Upper lobe of left lung (tissue), 6 donors: ENCODE measurements around the gene IBA57. TPM values are rescaled to one million over a fixed set of nuclear protein-coding genes. Genes with fewer than 3 reads are reported as not detected.
"Not testable (repeated sequence)": the region's sequence is repeated elsewhere in the genome, so short reads cannot be mapped to it uniquely, and the experiment has no call there.

ENCODE experiments used
- ATAC-seq, 2 donors: fragments of 200-7000 bp; cut with Tn5 transposase; one replicate each; pipeline ENCODE4 v1.9.1; 2022; ENCODE audit warnings: mild to moderate bottlenecking in 2 of 2, moderate library complexity in 2 of 2; ENCODE audit not compliant: low FRiP score in 2 of 2
- DNase-seq, 2 donors: peaks; one replicate each; pipeline ENCODE4 v3.0.0-alpha.2; 2019 to 2020
- H3K27ac ChIP-seq, 4 donors: fragments of 200-600 bp; sonication (generic); one replicate each; pipeline ENCODE4 v1.5.1; 2016 to 2019
- H3K27me3 ChIP-seq, 4 donors: fragments of 200-600 bp; sonication (generic); one replicate each; pipeline ENCODE4 v1.5.1; 2017 to 2019
- H3K36me3 ChIP-seq, 4 donors: fragments of 200-600 bp; sonication (generic); one replicate each; pipeline ENCODE4 v1.5.1; 2016 to 2019
- H3K4me1 ChIP-seq, 4 donors: fragments of 200-600 bp; sonication (generic); one replicate each; pipeline ENCODE4 v1.5.1; 2018 to 2019
- H3K4me3 ChIP-seq, 4 donors: fragments of 200-600 bp; sonication (generic); one replicate each; pipeline ENCODE4 v1.5.1; 2017 to 2019; ENCODE audit warnings: mild to moderate bottlenecking in 2 of 4, moderate library complexity in 1 of 4
- H3K9me3 ChIP-seq, 4 donors: fragments of 200-600 bp; sonication (generic); one replicate each; pipeline ENCODE4 v1.5.1; 2018 to 2019
- CTCF ChIP-seq, 6 experiments: fragments of 450-650 bp in 4 of 6; fragments of 200-600 bp in 2 of 6; sonication (generic) in 2 of 6; IDR thresholded peaks; one replicate each; pipeline ENCODE4 v1.5.1; 2016 to 2019; ENCODE audit warnings: antibody characterized with exemption in 6 of 6
- EP300 ChIP-seq, 4 donors: sonication (generic); formaldehyde crosslinking; IDR thresholded peaks; one replicate each; pipeline ENCODE4 v1.5.1; 2017; ENCODE audit warnings: antibody characterized with exemption in 4 of 4, control low read depth in 2 of 4
- POLR2A ChIP-seq, 4 donors: fragments of 450-650 bp; IDR thresholded peaks; one replicate each; pipeline ENCODE4 v1.5.1; 2016 to 2017; ENCODE audit warnings: antibody characterized with exemption in 4 of 4, mild to moderate bottlenecking in 2 of 4
- POLR2AphosphoS5 ChIP-seq, 2 donors: sonication (generic); formaldehyde crosslinking; IDR thresholded peaks; one replicate each; pipeline ENCODE4 v1.5.1; 2017; ENCODE audit warnings: antibody characterized with exemption in 2 of 2
- WGBS, 2 donors: methylation state at CpG; one replicate each; pipeline ENCODE4 v1.1.5; 2017 to 2018; 5-methylcytosine and 5-hydroxymethylcytosine counted together
- total RNA-seq, 6 donors: library from RNA; depleted of rRNA in 4 of 6; stranded (reverse); fragments of >200 nt in 4 of 6; gene quantifications; one replicate each; pipeline versions ENCODE4 v1.1.0 to v1.2.1, GENCODE V29; 2016 to 2021
- donor health status: DM: no; HTN: no; CAD: no; lungs with moderate emphysema.
- donor health status: DM: no; HTN: yes; CAD: no; lungs with severe emphysema.

Gene IBA57
- total RNA-seq, 6 donors from 2014 or later = 6.1 to 19.3 (median 13.9) TPM

GRCh38 chr1:228219962-228220780 lies 54.6 kb downstream of the IBA57 start:
- peaks cover 4 to 13% (median 9%) of the 10 kb centered on the region in 4 donors for H3K9me3 ChIP-seq
- no peak overlapping the region for H3K4me3 ChIP-seq
- 93% methylated on average over 21 to 28 of the region's 28 CpGs for WGBS, 2 donors
- H3K4me1 ChIP-seq = no peaks in the 10 kb centered on the region
- DNase-seq (peak in 1 of 2 donors; percentile 43), ATAC-seq (no peak)
- H3K27ac ChIP-seq = no peak overlapping the region
- H3K27me3 ChIP-seq = no peaks in the 10 kb centered on the region
- TF ChIP-seq POLR2A (IDR thresholded peaks at IDR 0.05) (no peak), EP300 (IDR thresholded peaks at IDR 0.05) (no peak), POLR2AphosphoS5 (IDR thresholded peaks at IDR 0.05) (no peak), CTCF (IDR thresholded peaks at IDR 0.05) (no peak)
- H3K36me3 ChIP-seq = peaks cover 0 to 56% (median 38%) of the 10 kb centered on the region in 4 donors

- not testable (repeated sequence) for ATAC-seq, H3K4me3 ChIP-seq, H3K27ac ChIP-seq, DNase-seq, H3K27me3 ChIP-seq, H3K4me1 ChIP-seq
- Histone ChIP-seq H3K36me3 (peaks cover 0 to 62% (median 46%) of the 10 kb centered on the region in 4 donors), H3K9me3 (peaks cover 4 to 17% (median 12%) of the 10 kb centered on the region in 4 donors)
- 91 to 95% methylated on average over 9 of the region's 9 CpGs for WGBS, 2 donors
Observed at GRCh38 chr1:228221097-228221496, 55.5 kb downstream of the IBA57 start.

- H3K4me1 ChIP-seq = peaks cover 0 to 6% (median 0%) of the 10 kb centered on the region in 4 donors
- no peak for DNase-seq
- TF ChIP-seq CTCF (IDR thresholded peaks at IDR 0.05) (no peak), POLR2AphosphoS5 (IDR thresholded peaks at IDR 0.05) (no peak), EP300 (IDR thresholded peaks at IDR 0.05) (no peak), POLR2A (IDR thresholded peaks at IDR 0.05) (no peak)
- no peak overlapping the region for H3K4me3 ChIP-seq
- no peak overlapping the region for H3K27ac ChIP-seq
- no peaks in the 10 kb centered on the region for H3K27me3 ChIP-seq
- peaks cover 0 to 54% (median 43%) of the 10 kb centered on the region in 4 donors for H3K36me3 ChIP-seq
- WGBS, 2 donors = 86 to 87% methylated on average over 11 of the region's 11 CpGs
- H3K9me3 ChIP-seq = peaks cover 4 to 17% (median 12%) of the 10 kb centered on the region in 4 donors
- ATAC-seq = no peak
Observed at GRCh38 chr1:228222548-228222947, 56.9 kb downstream of the IBA57 start.

- Histone ChIP-seq H3K9me3 (peaks cover 4 to 17% (median 12%) of the 10 kb centered on the region in 4 donors), H3K36me3 (peaks cover 0 to 41% (median 32%) of the 10 kb centered on the region in 4 donors), H3K4me3 (no peak overlapping the region), H3K27ac (no peak overlapping the region), H3K4me1 (peaks cover 0 to 6% (median 0%) of the 10 kb centered on the region in 4 donors), H3K27me3 (no peaks in the 10 kb centered on the region)
- TF ChIP-seq EP300 (IDR thresholded peaks at IDR 0.05) (no peak), POLR2AphosphoS5 (IDR thresholded peaks at IDR 0.05) (no peak), POLR2A (IDR thresholded peaks at IDR 0.05) (no peak), CTCF (IDR thresholded peaks at IDR 0.05) (no peak)
- 85 to 90% methylated on average over 8 to 16 of the region's 16 CpGs for WGBS, 2 donors
- DNase-seq (peak in 1 of 2 donors; percentile 65), ATAC-seq (no peak)
Observed at GRCh38 chr1:228224198-228225164, 58.9 kb downstream of the IBA57 start.
